HepG2 (cell line): ENCODE measurements around the gene TSKU. TPM values are rescaled to one million over a fixed set of nuclear protein-coding genes. Genes with fewer than 3 reads are reported as not detected.
A peak's percentile ranks its signal among the peaks of the same experiment; 100 is the strongest.

Experiments
- ATAC-seq: fragments of 200-7000 bp; cut with Tn5 transposase; 3 replicates; pipeline ENCODE4 v1.9.1; 2020; ENCODE audit warnings: mild to moderate bottlenecking, moderate library complexity
- BruUV-seq: library from RNA; stranded (reverse); fragments of 400-500 nt; replicated peaks from 2 replicates; lab custom pipeline; 2021; lab: Mats Ljungman, UMichigan
- CTCF ChIA-PET: fragments of 300-600 bp; formaldehyde crosslinking; extraction: SDS; loops from one replicate; lab custom pipeline; 2021; ENCODE audit warnings: low total read pairs, inconsistent platforms, low intra/inter-chr PET ratio; lab: Yijun Ruan, JAX
- POLR2A ChIA-PET: fragments of 350-600 bp; sonication (Branson Sonifier 250); formaldehyde crosslinking; loops from one replicate; lab custom pipeline; 2020; ENCODE audit warnings: antibody characterized with exemption, inconsistent platforms; lab: Yijun Ruan, JAX
- DNase-seq: peaks from one replicate; pipeline ENCODE4 v3.0.0-alpha.2; 2015; ENCODE audit warnings: low spot score
- FAIRE-seq: peaks from 3 replicates; lab custom pipeline; 2011; peaks lifted over from hg19 to GRCh38; lab: Jason Lieb, UNC
- H2AFZ ChIP-seq: one replicate; pipeline ENCODE4 v1.6.1; 2011; ENCODE audit warnings: low read length, inconsistent platforms
- H3K27ac ChIP-seq: fragments of 300-600 bp; 3 replicates; pipeline ENCODE4 v1.8.0; 2011; ENCODE audit warnings: mixed run types, mild to moderate bottlenecking, mixed read lengths, low read length, inconsistent platforms; ENCODE audit not compliant: insufficient read depth; ENCODE audit errors: extremely low read length
- H3K27me3 ChIP-seq, 2 experiments: fragments of 200-600 bp in 1 of 2; 2 replicates in 1 of 2; 3 replicates in 1 of 2; pipeline versions ENCODE4 v1.6.0 to v1.8.0; 2011; ENCODE audit warnings: low read length in 2 of 2, mild to moderate bottlenecking in 2 of 2, moderate library complexity in 2 of 2, inconsistent platforms in 1 of 2; ENCODE audit not compliant: insufficient read depth in 2 of 2, control insufficient read depth in 1 of 2
- H3K36me3 ChIP-seq, 2 experiments: fragments of 200-600 bp in 1 of 2; replicated peaks in 1 of 2; 2 replicates in 1 of 2; 3 replicates in 1 of 2; pipeline versions ENCODE4 v1.5.1 to v1.8.0; 2011; ENCODE audit warnings: low read length in 2 of 2, inconsistent platforms in 1 of 2; ENCODE audit not compliant: insufficient read depth in 2 of 2, control insufficient read depth in 1 of 2
- H3K4me1 ChIP-seq: 2 replicates; pipeline ENCODE4 v1.5.1; 2012; ENCODE audit warnings: low read length, inconsistent platforms; ENCODE audit not compliant: insufficient read depth
- H3K4me2 ChIP-seq: 2 replicates; pipeline ENCODE4 v1.6.0; 2011; ENCODE audit warnings: low read depth, low read length, inconsistent platforms
- H3K4me3 ChIP-seq, 3 experiments: fragments of 200-600 bp in 1 of 3; sonication (generic), shearing (Covaris generic) in 1 of 3; replicated peaks in 1 of 3; 2 replicates each; pipeline ENCODE4 v1.5.1; 2011 to 2016; ENCODE audit warnings: low read length in 3 of 3, inconsistent platforms in 2 of 3, low read depth in 2 of 3, mild to moderate bottlenecking in 2 of 3, control low read depth in 1 of 3, mixed read lengths in 1 of 3; ENCODE audit not compliant: insufficient read depth in 1 of 3
- H3K79me2 ChIP-seq: one replicate; pipeline ENCODE4 v1.6.1; 2011; ENCODE audit warnings: low read length, inconsistent platforms; ENCODE audit not compliant: insufficient read depth
- H3K9ac ChIP-seq: 2 replicates; pipeline ENCODE4 v1.6.0; 2011; ENCODE audit warnings: mild to moderate bottlenecking, low read depth, low read length, inconsistent platforms; ENCODE audit not compliant: insufficient read depth
- H3K9me3 ChIP-seq: 2 replicates; pipeline ENCODE4 v1.5.1; 2012; ENCODE audit warnings: mild to moderate bottlenecking, low read length
- H4K20me1 ChIP-seq: 2 replicates; pipeline ENCODE4 v1.6.0; 2011; ENCODE audit warnings: inconsistent platforms, mild to moderate bottlenecking, low read length, moderate library complexity; ENCODE audit not compliant: insufficient read depth
- E2F1 ChIP-seq: sonication (generic); formaldehyde crosslinking; IDR thresholded peaks from 2 replicates; pipeline ENCODE4 v1.5.0; 2020; ENCODE audit warnings: missing genetic modification reagents
- NR1H2 ChIP-seq: sonication (generic); formaldehyde crosslinking; IDR thresholded peaks from 2 replicates; pipeline ENCODE4 v1.8.1; 2022; ENCODE audit warnings: low read depth, missing genetic modification reagents, borderline replicate concordance
- SALL1 ChIP-seq: sonication (generic); formaldehyde crosslinking; IDR thresholded peaks from 2 replicates; pipeline ENCODE4 v1.8.0; 2022; ENCODE audit warnings: mild to moderate bottlenecking, missing genetic modification reagents
- SP5 ChIP-seq: IDR thresholded peaks from 2 replicates; pipeline ENCODE4 v1.6.1; 2016; ENCODE audit warnings: low read depth, borderline replicate concordance
- SRF ChIP-seq: IDR thresholded peaks from 2 replicates; pipeline ENCODE4 v1.6.1; 2011; ENCODE audit warnings: mild to moderate bottlenecking, low read depth, low read length, moderate library complexity
- ZBTB26 ChIP-seq: IDR thresholded peaks from 2 replicates; pipeline ENCODE4 v1.6.1; 2016; ENCODE audit warnings: missing compliant biosample characterization, missing genetic modification reagents, borderline replicate concordance
- ZFY ChIP-seq: sonication (generic); formaldehyde crosslinking; IDR thresholded peaks from 2 replicates; pipeline ENCODE4 v1.4.0; 2020; ENCODE audit warnings: missing genetic modification reagents
- ZNF33A ChIP-seq: sonication (generic); formaldehyde crosslinking; IDR thresholded peaks from 2 replicates; pipeline ENCODE4 v1.5.1; 2020; ENCODE audit warnings: missing genetic modification reagents, mild to moderate bottlenecking, moderate library complexity, borderline replicate concordance
- ZNF576 ChIP-seq: sonication (generic); formaldehyde crosslinking; IDR thresholded peaks from 2 replicates; pipeline ENCODE4 v1.4.0; 2020; ENCODE audit warnings: mild to moderate bottlenecking, missing genetic modification reagents
- WGBS: methylation state at CpG from one replicate; pipeline ENCODE4 v1.1.6; 2017; ENCODE audit warnings: low lambda C conversion rate; 5-methylcytosine and 5-hydroxymethylcytosine counted together
- in situ Hi-C: cut with HindIII; loops from 2 replicates; pipeline ENCODE4 v1.10.0; 2017; ENCODE audit warnings: low pct_unique_long_range_greater_than_20kb; ENCODE audit not compliant: extremely low pct_ligation_motif_present
- intact Hi-C: fragments of 100-400 bp; cut with micrococcal nuclease; formaldehyde crosslinking; loops from one replicate; pipeline ENCODE4 v1.10.0; 2022; ENCODE audit not compliant: unreplicated experiment
- polyA plus RNA-seq, 8 experiments: library from polyadenylated mRNA; depleted of rRNA in 3 of 8; stranded (reverse) in 7 of 8; unstranded in 1 of 8; fragments of >200 nt; fragmentation: Illumina TruSeq in 4 of 8; extraction: Trizol in 4 of 8; gene quantifications; 2 replicates each; pipeline versions ENCODE4 v1.2.1 to v1.2.3, GENCODE V29; 2011 to 2016; ENCODE audit warnings: low read depth in 4 of 8, missing spikeins in 1 of 8, mixed read lengths in 1 of 8; ENCODE audit not compliant: insufficient read depth in 1 of 8
- total RNA-seq, 5 experiments: library from RNA; depleted of rRNA; stranded (reverse); fragments of >200 nt; fragmentation: Illumina TruSeq; extraction: Trizol; gene quantifications; 2 replicates each; pipeline ENCODE4 v1.2.3, GENCODE V29; 2016; ENCODE audit warnings: low read depth in 1 of 5
- TF ChIP-seq, protein P1 (sequence below): IDR thresholded peaks from 2 replicates; pipeline ENCODE4 v1.6.1; 2016; ENCODE audit warnings: mild to moderate bottlenecking
- TF ChIP-seq, protein P2 (sequence below): fragments of 450-650 bp; IDR thresholded peaks from 2 replicates; pipeline ENCODE4 v1.6.1; 2016

TSKU gene
- total and polyA plus RNA-seq, 2 of the 13 experiments (the other 11 are each of a cell fraction or from before 2014, with no cell fraction given) = 20.3 to 21.4 TPM

- in situ Hi-C loops = loop anchor here (5.0 kb wide), 1 partner anchor 110 kb away; no protein-coding TSS in a partner anchor
- no peak for TF ChIP-seq E2F1 (CRISPR knock-in tag)
- 0 out of 2 replicates have a peak, but pooled peaks have one; percentile 19 for TF ChIP-seq ZFY
- no peak for TF ChIP-seq SP5 (CRISPR knock-in tag)
- TF ChIP-seq ZNF33A (CRISPR knock-in tag) = no peak
- TF ChIP-seq, protein P1, sequence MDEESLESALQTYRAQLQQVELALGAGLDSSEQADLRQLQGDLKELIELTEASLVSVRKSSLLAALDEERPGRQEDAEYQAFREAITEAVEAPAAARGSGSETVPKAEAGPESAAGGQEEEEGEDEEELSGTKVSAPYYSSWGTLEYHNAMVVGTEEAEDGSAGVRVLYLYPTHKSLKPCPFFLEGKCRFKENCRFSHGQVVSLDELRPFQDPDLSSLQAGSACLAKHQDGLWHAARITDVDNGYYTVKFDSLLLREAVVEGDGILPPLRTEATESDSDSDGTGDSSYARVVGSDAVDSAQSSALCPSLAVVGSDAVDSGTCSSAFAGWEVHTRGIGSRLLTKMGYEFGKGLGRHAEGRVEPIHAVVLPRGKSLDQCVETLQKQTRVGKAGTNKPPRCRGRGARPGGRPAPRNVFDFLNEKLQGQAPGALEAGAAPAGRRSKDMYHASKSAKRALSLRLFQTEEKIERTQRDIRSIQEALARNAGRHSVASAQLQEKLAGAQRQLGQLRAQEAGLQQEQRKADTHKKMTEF (CRISPR knock-in tag) = 0 out of 2 replicates have a peak, but pooled peaks have one; percentile 28
- TF ChIP-seq, protein P2, sequence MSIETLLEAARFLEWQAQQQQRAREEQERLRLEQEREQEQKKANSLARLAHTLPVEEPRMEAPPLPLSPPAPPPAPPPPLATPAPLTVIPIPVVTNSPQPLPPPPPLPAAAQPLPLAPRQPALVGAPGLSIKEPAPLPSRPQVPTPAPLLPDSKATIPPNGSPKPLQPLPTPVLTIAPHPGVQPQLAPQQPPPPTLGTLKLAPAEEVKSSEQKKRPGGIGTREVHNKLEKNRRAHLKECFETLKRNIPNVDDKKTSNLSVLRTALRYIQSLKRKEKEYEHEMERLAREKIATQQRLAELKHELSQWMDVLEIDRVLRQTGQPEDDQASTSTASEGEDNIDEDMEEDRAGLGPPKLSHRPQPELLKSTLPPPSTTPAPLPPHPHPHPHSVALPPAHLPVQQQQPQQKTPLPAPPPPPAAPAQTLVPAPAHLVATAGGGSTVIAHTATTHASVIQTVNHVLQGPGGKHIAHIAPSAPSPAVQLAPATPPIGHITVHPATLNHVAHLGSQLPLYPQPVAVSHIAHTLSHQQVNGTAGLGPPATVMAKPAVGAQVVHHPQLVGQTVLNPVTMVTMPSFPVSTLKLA = peak; percentile 70
- no peak for TF ChIP-seq SRF
- 0 out of 2 replicates have a peak, but pooled peaks have one; percentile 24 for TF ChIP-seq SALL1 (CRISPR knock-in tag)
- TF ChIP-seq ZBTB26 (CRISPR knock-in tag) = no peak
- TF ChIP-seq NR1H2 (CRISPR knock-in tag) = no peak
- TF ChIP-seq ZNF576 = no peak
Measured at GRCh38 chr11:76807206-76807875, 24.2 kb downstream of the TSKU start.

More at GRCh38 chr11:76807206-76807875, 24.2 kb downstream of the TSKU start:
- no peak overlapping the region for H2AFZ ChIP-seq
- WGBS = 4% methylated on average over 18 of the region's 19 CpGs
- peaks cover 6 to 19% of the 10 kb centered on the region in 2 experiments; a peak in 4 of 5 replicates for H3K27me3 ChIP-seq
- intact Hi-C loops = loop anchor here (2.0 to 10.0 kb wide), 4 partner anchors 31 to 287 kb away; no protein-coding TSS in a partner anchor
- H3K36me3 ChIP-seq = no peaks in the 10 kb centered on the region
- no TSS peak for BruUV-seq
- peak overlapping the region in 1 of 3 experiments; percentile 20; a peak in 1 of 6 replicates for H3K4me3 ChIP-seq
- DNase-seq (peak; percentile 68), ATAC-seq (peak; percentile 93), FAIRE-seq (peak; percentile 68)
- no peak overlapping the region for H3K27ac ChIP-seq
- ChIA-PET POLR2A (no interaction called here), CTCF (interaction anchor here (0.7 to 2.2 kb wide), 4 partner anchors 32 to 112 kb away, joined by 3 to 28 read pairs (median 5); no protein-coding TSS in a partner anchor)
- peaks cover 22% of the 10 kb centered on the region for H3K4me1 ChIP-seq
- H3K9me3 ChIP-seq = no peaks in the 10 kb centered on the region
- peak overlapping the region; percentile 63 for H3K4me2 ChIP-seq
- H3K9ac ChIP-seq = no peak overlapping the region
- no peaks in the 10 kb centered on the region for H3K79me2 ChIP-seq
- no peaks in the 10 kb centered on the region for H4K20me1 ChIP-seq
